Peyer's patch (tissue), 4 donors: ENCODE results near the gene ZMYND10.

Experiments
- POLR2A ChIP-seq, 2 donors: fragments of 450-650 bp; IDR thresholded peaks; one replicate each; pipeline ENCODE4 v1.5.1; 2017; ENCODE audit warnings: antibody characterized with exemption in 2 of 2, mild to moderate bottlenecking in 2 of 2, moderate library complexity in 2 of 2
- TF ChIP-seq, protein P1 (sequence below), 6 experiments: fragments of 450-650 bp in 4 of 6; fragments of 200-600 bp in 2 of 6; sonication (generic) in 1 of 6; IDR thresholded peaks; one replicate each; pipeline ENCODE4 v1.5.1; 2017 to 2019; ENCODE audit warnings: antibody characterized with exemption in 6 of 6, mild to moderate bottlenecking in 3 of 6, moderate library complexity in 1 of 6

GRCh38 chr3:50378757-50379156 is 33.2 kb upstream of the ZMYND10 start:
- TF ChIP-seq, protein P1, sequence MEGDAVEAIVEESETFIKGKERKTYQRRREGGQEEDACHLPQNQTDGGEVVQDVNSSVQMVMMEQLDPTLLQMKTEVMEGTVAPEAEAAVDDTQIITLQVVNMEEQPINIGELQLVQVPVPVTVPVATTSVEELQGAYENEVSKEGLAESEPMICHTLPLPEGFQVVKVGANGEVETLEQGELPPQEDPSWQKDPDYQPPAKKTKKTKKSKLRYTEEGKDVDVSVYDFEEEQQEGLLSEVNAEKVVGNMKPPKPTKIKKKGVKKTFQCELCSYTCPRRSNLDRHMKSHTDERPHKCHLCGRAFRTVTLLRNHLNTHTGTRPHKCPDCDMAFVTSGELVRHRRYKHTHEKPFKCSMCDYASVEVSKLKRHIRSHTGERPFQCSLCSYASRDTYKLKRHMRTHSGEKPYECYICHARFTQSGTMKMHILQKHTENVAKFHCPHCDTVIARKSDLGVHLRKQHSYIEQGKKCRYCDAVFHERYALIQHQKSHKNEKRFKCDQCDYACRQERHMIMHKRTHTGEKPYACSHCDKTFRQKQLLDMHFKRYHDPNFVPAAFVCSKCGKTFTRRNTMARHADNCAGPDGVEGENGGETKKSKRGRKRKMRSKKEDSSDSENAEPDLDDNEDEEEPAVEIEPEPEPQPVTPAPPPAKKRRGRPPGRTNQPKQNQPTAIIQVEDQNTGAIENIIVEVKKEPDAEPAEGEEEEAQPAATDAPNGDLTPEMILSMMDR (IDR thresholded peaks at IDR 0.05) = no peak
- no peak for TF ChIP-seq POLR2A (IDR thresholded peaks at IDR 0.05)
